Activated T-helper 17 cell treated with anti-CD3 and anti-CD28 coated beads, Interleukin-2, amount 50 U/mL, for 72 hours (primary cell): ENCODE data around the gene PPP2R1A. TPM values are rescaled to one million over a fixed set of nuclear protein-coding genes. Genes with fewer than 3 reads are reported as not detected.
A peak's percentile ranks its signal among the peaks of the same experiment; 100 is the strongest.
"Not testable (repeated sequence)": the region's sequence is repeated elsewhere in the genome, so short reads cannot be mapped to it uniquely, and the experiment has no call there.

Experiments
- ATAC-seq: fragments of 150-1000 bp; cut with Tn5 transposase; replicated peaks from 2 replicates; pipeline ENCODE4 v1.10.0; 2021; ENCODE audit warnings: mild to moderate bottlenecking, moderate library complexity
- H3K27ac Mint-ChIP-seq: one replicate; pipeline ENCODE4 v1.8.0; 2022; ENCODE audit warnings: mixed read lengths
- H3K27me3 Mint-ChIP-seq: one replicate; pipeline ENCODE4 v1.8.0; 2022; ENCODE audit warnings: mixed read lengths
- H3K36me3 Mint-ChIP-seq: one replicate; pipeline ENCODE4 v1.8.0; 2022; ENCODE audit warnings: low read depth, mild to moderate bottlenecking, mixed read lengths
- H3K4me1 Mint-ChIP-seq: one replicate; pipeline ENCODE4 v1.8.0; 2022; ENCODE audit warnings: mixed read lengths
- H3K4me3 Mint-ChIP-seq: one replicate; pipeline ENCODE4 v1.8.0; 2022; ENCODE audit warnings: mild to moderate bottlenecking, mixed read lengths
- H3K9me3 Mint-ChIP-seq: one replicate; pipeline ENCODE4 v1.8.0; 2022; ENCODE audit warnings: mixed read lengths
- total RNA-seq, 2 donors: library from RNA; stranded (reverse); gene quantifications; one replicate each; pipeline ENCODE4 v1.2.3, GENCODE V29; 2022

PPP2R1A gene
- total RNA-seq, 2 donors from 2014 or later = 165 to 201 TPM

GRCh38 chr19:52190487-52191293, 838 bp downstream of the PPP2R1A start:
- H3K27ac Mint-ChIP-seq = peak overlapping the region; percentile 98
- no peaks in the 10 kb centered on the region for H3K27me3 Mint-ChIP-seq
- no peak for ATAC-seq
- H3K4me1 Mint-ChIP-seq = peaks cover 30% of the 10 kb centered on the region
- peak overlapping the region; percentile 99 for H3K4me3 Mint-ChIP-seq
- H3K36me3 Mint-ChIP-seq = peaks cover 62% of the 10 kb centered on the region
- no peaks in the 10 kb centered on the region for H3K9me3 Mint-ChIP-seq

- no peaks in the 10 kb centered on the region for H3K9me3 Mint-ChIP-seq
- no peaks in the 10 kb centered on the region for H3K27me3 Mint-ChIP-seq
- peak overlapping the region; percentile 98 for H3K27ac Mint-ChIP-seq
- H3K36me3 Mint-ChIP-seq = peaks cover 69% of the 10 kb centered on the region
- H3K4me3 Mint-ChIP-seq = peak overlapping the region; percentile 99
- H3K4me1 Mint-ChIP-seq = peaks cover 30% of the 10 kb centered on the region
- ATAC-seq = no peak
These were observed 1.5 kb downstream of the PPP2R1A start for GRCh38 chr19:52191389-52191788.

- peak overlapping the region; percentile 98 for H3K27ac Mint-ChIP-seq
These were observed 2.1 kb downstream of the PPP2R1A start for GRCh38 chr19:52191951-52192350.

GRCh38 chr19:52196256-52196967, 6.6 kb downstream of the PPP2R1A start:
- no peaks in the 10 kb centered on the region for H3K9me3 Mint-ChIP-seq
- peaks cover 23% of the 10 kb centered on the region for H3K4me1 Mint-ChIP-seq
- no peaks in the 10 kb centered on the region for H3K27me3 Mint-ChIP-seq
- peaks cover 79% of the 10 kb centered on the region for H3K36me3 Mint-ChIP-seq
- H3K4me3 Mint-ChIP-seq = no peak overlapping the region
- peak overlapping the region; percentile 43 for H3K27ac Mint-ChIP-seq
- no peak for ATAC-seq

More at GRCh38 chr19:52191951-52192350, 2.1 kb downstream of the PPP2R1A start:
- H3K4me1 Mint-ChIP-seq = peaks cover 30% of the 10 kb centered on the region
- H3K4me3 Mint-ChIP-seq = peak overlapping the region; percentile 99
- no peaks in the 10 kb centered on the region for H3K9me3 Mint-ChIP-seq
- no peaks in the 10 kb centered on the region for H3K27me3 Mint-ChIP-seq
- no peak for ATAC-seq
- peaks cover 74% of the 10 kb centered on the region for H3K36me3 Mint-ChIP-seq

- Mint-ChIP-seq H3K9me3 (no peaks in the 10 kb centered on the region), H3K27me3 (no peaks in the 10 kb centered on the region), H3K27ac (no peak overlapping the region), H3K4me1 (peaks cover 13% of the 10 kb centered on the region), H3K4me3 (no peak overlapping the region), H3K36me3 (peaks cover 79% of the 10 kb centered on the region)
- no peak for ATAC-seq
These were observed 8.1 kb downstream of the PPP2R1A start for GRCh38 chr19:52197964-52198363.

- H3K4me3 Mint-ChIP-seq = no peak overlapping the region
- H3K36me3 Mint-ChIP-seq = peaks cover 79% of the 10 kb centered on the region
- ATAC-seq = no peak
- H3K27me3 Mint-ChIP-seq = no peaks in the 10 kb centered on the region
- H3K9me3 Mint-ChIP-seq = no peaks in the 10 kb centered on the region
- H3K27ac Mint-ChIP-seq = no peak overlapping the region
- H3K4me1 Mint-ChIP-seq = peaks cover 10% of the 10 kb centered on the region
These were observed 8.8 kb downstream of the PPP2R1A start for GRCh38 chr19:52198678-52199077.

GRCh38 chr19:52200044-52200443, 10.2 kb downstream of the PPP2R1A start:
- peaks cover 14% of the 10 kb centered on the region for H3K4me1 Mint-ChIP-seq
- H3K27me3 Mint-ChIP-seq = no peaks in the 10 kb centered on the region
- H3K36me3 Mint-ChIP-seq = peaks cover 79% of the 10 kb centered on the region
- no peak overlapping the region for H3K27ac Mint-ChIP-seq
- no peak overlapping the region for H3K4me3 Mint-ChIP-seq
- peak; percentile 21 for ATAC-seq
- H3K9me3 Mint-ChIP-seq = no peaks in the 10 kb centered on the region

- not testable (repeated sequence) for H3K9me3 Mint-ChIP-seq, H3K4me3 Mint-ChIP-seq, ATAC-seq, H3K27me3 Mint-ChIP-seq, H3K27ac Mint-ChIP-seq
- peaks cover 18% of the 10 kb centered on the region for H3K4me1 Mint-ChIP-seq
- peaks cover 79% of the 10 kb centered on the region for H3K36me3 Mint-ChIP-seq
These were observed 11.0 kb downstream of the PPP2R1A start for GRCh38 chr19:52200755-52201391.

GRCh38 chr19:52206481-52206880, 16.6 kb downstream of the PPP2R1A start:
- ATAC-seq = no peak
- Mint-ChIP-seq H3K36me3 (peaks cover 99% of the 10 kb centered on the region), H3K9me3 (no peaks in the 10 kb centered on the region), H3K27me3 (no peaks in the 10 kb centered on the region), H3K27ac (no peak overlapping the region), H3K4me1 (peaks cover 24% of the 10 kb centered on the region), H3K4me3 (no peak overlapping the region)

GRCh38 chr19:52211203-52211602, 21.4 kb downstream of the PPP2R1A start:
- H3K27ac Mint-ChIP-seq = no peak overlapping the region
- no peak for ATAC-seq
- no peaks in the 10 kb centered on the region for H3K27me3 Mint-ChIP-seq
- H3K36me3 Mint-ChIP-seq = peaks cover 99% of the 10 kb centered on the region
- no peak overlapping the region for H3K4me3 Mint-ChIP-seq
- H3K4me1 Mint-ChIP-seq = peaks cover 4% of the 10 kb centered on the region
- H3K9me3 Mint-ChIP-seq = no peaks in the 10 kb centered on the region

GRCh38 chr19:52211926-52212571, 22.2 kb downstream of the PPP2R1A start:
- Mint-ChIP-seq H3K36me3 (peaks cover 99% of the 10 kb centered on the region), H3K27ac (no peak overlapping the region)

GRCh38 chr19:52212572-52213255, 22.9 kb downstream of the PPP2R1A start:
- Mint-ChIP-seq H3K27ac (peak overlapping the region; percentile 76), H3K36me3 (peaks cover 99% of the 10 kb centered on the region), H3K4me1 (peaks cover 3% of the 10 kb centered on the region)

More at GRCh38 chr19:52211926-52212571, 22.2 kb downstream of the PPP2R1A start:
- Mint-ChIP-seq H3K27me3 (no peaks in the 10 kb centered on the region), H3K4me3 (no peak overlapping the region), H3K9me3 (no peaks in the 10 kb centered on the region), H3K4me1 (peaks cover under 1% of the 10 kb centered on the region)
- no peak for ATAC-seq

GRCh38 chr19:52214241-52214640, 24.4 kb downstream of the PPP2R1A start:
- Mint-ChIP-seq H3K27me3 (no peaks in the 10 kb centered on the region), H3K27ac (no peak overlapping the region), H3K9me3 (no peaks in the 10 kb centered on the region), H3K36me3 (peaks cover 100% of the 10 kb centered on the region), H3K4me3 (no peak overlapping the region), H3K4me1 (peaks cover 6% of the 10 kb centered on the region)
- ATAC-seq = no peak

More at GRCh38 chr19:52212572-52213255, 22.9 kb downstream of the PPP2R1A start:
- no peak for ATAC-seq
- Mint-ChIP-seq H3K27me3 (no peaks in the 10 kb centered on the region), H3K9me3 (no peaks in the 10 kb centered on the region), H3K4me3 (no peak overlapping the region)

GRCh38 chr19:52216401-52216800, 26.5 kb downstream of the PPP2R1A start:
- no peak for ATAC-seq
- Mint-ChIP-seq H3K27ac (no peak overlapping the region), H3K36me3 (peaks cover 100% of the 10 kb centered on the region), H3K27me3 (no peaks in the 10 kb centered on the region), H3K9me3 (no peaks in the 10 kb centered on the region), H3K4me1 (peaks cover 6% of the 10 kb centered on the region), H3K4me3 (no peak overlapping the region)
